ENCODE results near the gene ATG101.

ATG101 gene

DNA sequence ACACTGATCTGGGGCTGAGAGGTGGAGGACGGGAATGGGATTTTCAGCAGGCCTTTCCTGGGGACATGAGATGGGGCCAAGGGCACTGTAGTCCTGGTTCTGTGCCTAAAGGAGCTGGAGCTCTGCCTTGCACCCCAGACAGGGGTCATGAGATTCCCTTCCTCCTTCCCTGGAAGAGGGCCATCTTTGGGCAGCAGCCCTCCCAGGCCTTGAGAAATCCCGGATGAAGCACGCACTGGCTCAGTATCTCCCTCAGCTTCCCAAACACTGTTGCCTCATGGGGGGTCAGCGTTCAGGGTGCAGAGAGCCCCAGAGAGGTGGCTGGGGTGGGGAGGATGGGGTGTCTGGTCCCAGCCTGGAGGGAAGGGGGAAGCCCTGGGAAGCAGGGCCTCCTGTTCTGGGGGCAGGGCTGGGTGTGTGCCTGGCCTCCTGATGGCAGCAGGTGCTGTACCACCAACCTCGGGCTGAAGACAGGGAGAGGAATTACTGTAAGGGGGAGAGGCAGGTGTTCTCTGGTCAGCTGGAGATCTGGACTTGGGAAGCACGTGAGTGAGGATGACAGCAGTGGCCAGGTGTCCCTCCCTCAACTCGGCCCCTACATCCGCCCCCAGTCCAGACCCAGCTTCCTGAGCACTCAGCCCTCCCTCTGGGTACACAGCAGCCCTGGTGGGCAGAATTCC is 26.9 kb upstream of the ATG101 start:
- no peak for DNase-seq

DNA sequence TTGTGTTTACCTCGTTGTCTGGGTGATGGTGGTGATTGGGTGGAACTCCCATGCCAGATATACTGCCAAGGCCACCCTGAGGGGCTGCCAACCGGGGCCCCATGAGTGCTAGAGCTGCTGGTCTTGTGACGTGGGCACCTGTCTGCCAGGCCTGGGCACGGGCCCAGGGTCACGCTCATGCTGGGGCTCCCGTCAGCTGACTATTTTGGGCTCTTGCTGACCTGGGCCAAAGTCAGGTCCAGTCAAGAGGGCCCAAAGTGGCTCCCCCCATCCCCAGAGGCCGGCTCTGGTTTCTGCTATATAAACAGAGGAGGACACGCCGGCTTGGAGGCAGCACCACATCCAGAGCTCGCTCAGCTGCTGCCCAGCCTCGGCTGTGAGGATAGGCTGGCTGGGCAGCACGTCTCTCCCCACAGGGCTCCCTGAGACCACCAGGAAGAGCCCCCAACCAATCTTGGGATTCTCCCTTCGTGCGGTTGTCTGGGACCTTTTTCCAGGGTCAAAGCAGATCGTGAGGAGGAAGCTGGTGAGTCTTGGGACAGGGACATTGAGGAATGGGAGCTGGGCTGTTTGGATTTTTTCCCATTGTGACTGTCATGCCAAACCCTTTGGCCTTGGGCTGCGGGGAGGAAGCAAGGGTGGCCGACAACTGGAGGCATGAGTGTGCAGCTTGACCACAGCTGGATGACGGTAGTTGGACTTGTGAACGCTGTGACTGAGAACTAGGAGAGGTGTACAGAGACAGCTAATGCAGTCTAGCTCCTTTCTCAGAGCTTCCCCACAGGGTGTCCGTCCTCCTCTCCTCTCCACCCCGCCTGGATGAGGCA is 26.2 kb upstream of the ATG101 start:
- no peak for DNase-seq

GRCh38 chr12:52044292-52044983 is 25.3 kb upstream of the ATG101 start:
- no peak for DNase-seq

GRCh38 chr12:52045794-52046199 is 24.0 kb upstream of the ATG101 start:
- peak; percentile 68 for DNase-seq

DNA sequence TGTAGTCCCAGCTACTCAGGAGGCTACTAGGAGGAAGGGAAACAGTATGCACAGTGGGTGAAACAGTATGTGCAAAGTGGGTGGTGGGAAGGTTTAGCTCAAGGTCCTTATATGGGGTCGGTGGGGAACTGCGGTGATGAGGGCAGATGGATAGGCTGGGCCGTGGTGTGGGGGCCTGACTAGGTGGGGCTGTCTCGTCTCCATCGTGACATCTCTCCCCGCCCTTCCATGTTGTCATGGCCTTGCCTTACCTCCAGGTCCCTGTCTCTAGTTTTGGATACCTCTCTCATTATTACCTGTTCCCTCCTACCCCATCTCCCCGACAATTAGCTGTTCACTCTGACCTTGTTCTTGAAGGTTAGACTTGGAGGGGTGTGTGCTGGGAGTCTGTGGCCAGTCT is 22.9 kb upstream of the ATG101 start:
- DNase-seq: no peak

- no peak for DNase-seq
Observed at GRCh38 chr12:52049286-52049685, 20.5 kb upstream of the ATG101 start.

GRCh38 chr12:52049688-52050087 is 20.1 kb upstream of the ATG101 start:
- DNase-seq: no peak

DNA sequence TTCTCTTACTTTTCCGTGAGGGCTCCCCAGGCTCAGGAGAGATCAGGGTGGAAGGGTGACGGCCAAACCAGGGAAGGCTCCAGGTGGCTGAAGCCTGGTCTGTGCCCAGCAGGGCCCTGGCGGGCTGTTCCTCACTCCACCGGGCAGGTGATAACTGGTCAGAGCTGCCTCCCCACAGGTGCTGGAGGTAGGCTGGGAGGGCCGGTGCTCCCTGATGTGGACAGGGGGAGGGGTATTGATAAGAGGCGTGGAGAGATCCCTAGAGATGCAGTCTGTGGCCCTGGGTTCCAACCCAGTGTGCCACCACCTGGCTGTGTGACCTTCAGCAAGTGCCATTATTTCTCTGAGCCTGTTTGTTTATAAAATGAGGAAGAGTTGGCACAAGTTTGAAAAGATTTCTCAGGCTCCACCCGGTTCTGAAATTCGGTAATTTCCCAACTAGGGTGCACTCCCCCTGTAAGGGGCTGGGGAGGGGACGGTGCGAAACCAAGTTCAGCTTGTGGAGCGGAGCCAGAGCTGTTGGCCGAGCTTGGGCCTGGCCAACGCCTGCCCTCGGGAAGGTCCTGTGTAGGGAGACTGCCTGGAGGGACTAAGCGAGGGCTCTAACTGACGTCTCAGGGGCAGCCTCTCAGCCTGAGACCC is 19.5 kb upstream of the ATG101 start:
- no peak for DNase-seq

DNA sequence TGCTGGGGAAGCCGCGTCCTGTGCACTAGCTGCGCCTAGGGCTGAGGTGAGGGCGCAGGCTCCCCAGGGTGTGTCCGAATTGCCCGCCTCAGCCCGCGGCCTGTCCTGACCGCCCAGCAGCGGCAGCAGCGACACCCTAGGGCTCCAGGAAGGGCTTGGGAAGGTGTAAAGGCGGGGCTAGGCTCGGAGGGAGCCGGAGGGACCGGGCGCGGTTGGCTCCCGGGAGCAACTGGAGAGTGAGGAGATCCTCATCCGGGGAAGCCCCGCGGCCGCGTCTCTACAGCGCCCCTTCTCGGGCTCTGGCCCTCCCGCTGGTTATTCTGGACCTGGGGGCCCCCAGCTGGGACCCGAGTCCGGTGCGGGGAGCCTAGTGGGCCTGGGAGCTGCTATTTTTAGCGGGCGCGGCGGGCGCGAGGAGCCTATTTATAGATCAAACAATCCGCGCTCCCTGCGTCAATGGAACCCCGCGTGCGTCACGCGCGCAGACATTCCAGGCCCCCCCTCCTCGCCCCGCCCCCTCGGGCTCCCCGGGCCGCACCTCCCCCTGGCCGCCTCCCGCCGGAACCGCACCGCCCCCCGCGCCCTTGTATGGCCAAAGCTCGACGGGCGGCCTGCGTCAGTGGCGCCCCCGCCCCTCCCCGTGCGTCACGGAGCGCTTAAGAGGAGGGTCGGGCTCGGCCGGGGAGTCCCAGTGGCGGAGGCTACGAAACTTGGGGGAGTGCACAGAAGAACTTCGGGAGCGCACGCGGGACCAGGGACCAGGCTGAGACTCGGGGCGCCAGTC is 18.8 kb upstream of the ATG101 start, which contains the start of gene NR4A1:
Gene NR4A1, plus strand, starts transcription at position 685 of the 784 bp plus-strand sequence. CDS start 2,887 bp downstream, outside the sequence.
- DNase-seq: peak; percentile 90

DNA sequence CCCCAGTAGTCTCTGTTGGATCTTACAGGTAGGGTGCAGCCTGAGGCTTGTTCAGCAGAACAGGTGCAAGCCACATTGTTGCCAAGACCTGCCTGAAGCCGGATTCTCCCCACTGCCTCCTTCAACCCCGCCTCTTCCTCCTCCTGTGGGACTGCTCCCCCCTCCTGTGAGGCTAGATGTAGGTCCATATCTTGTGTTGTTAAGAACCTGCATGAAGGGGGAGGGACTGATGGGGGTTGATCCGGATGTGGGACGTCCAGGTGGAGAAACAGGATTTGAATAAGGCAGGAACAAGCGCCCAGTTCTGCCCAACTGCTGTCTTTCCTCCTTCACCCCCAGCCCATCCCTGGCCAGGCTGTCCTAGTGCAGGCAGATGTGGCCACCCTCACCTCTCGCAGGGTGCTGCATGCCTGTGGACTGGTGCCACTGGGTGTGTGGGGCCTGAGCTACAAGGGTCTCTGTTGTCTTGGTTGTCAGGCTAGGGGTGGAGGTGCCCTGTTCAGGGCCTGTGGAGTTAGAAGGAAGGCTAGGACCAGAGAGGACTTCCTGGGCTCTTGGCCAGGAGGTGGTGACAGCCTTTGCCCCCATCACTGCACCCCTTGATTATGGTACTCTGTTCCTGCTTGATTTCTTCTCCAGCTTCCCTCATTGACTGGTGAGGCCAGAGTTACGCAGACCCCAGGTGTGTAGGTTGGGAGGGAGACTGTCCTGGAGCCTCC is 17.2 kb upstream of the ATG101 start:
- DNase-seq: no peak

GRCh38 chr12:52053536-52054209 is 16.1 kb upstream of the ATG101 start:
- DNase-seq: no peak

DNA sequence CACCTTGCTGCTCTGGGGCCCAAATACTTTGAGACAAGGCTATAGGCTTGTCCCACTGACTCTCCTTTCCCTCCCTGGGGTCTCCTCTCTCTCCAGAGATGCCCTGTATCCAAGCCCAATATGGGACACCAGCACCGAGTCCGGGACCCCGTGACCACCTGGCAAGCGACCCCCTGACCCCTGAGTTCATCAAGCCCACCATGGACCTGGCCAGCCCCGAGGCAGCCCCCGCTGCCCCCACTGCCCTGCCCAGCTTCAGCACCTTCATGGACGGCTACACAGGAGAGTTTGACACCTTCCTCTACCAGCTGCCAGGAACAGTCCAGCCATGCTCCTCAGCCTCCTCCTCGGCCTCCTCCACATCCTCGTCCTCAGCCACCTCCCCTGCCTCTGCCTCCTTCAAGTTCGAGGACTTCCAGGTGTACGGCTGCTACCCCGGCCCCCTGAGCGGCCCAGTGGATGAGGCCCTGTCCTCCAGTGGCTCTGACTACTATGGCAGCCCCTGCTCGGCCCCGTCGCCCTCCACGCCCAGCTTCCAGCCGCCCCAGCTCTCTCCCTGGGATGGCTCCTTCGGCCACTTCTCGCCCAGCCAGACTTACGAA is 15.4 kb upstream of the ATG101 start:
- DNase-seq: no peak

GRCh38 chr12:52054833-52055730 is 14.7 kb upstream of the ATG101 start:
- no peak for DNase-seq

DNA sequence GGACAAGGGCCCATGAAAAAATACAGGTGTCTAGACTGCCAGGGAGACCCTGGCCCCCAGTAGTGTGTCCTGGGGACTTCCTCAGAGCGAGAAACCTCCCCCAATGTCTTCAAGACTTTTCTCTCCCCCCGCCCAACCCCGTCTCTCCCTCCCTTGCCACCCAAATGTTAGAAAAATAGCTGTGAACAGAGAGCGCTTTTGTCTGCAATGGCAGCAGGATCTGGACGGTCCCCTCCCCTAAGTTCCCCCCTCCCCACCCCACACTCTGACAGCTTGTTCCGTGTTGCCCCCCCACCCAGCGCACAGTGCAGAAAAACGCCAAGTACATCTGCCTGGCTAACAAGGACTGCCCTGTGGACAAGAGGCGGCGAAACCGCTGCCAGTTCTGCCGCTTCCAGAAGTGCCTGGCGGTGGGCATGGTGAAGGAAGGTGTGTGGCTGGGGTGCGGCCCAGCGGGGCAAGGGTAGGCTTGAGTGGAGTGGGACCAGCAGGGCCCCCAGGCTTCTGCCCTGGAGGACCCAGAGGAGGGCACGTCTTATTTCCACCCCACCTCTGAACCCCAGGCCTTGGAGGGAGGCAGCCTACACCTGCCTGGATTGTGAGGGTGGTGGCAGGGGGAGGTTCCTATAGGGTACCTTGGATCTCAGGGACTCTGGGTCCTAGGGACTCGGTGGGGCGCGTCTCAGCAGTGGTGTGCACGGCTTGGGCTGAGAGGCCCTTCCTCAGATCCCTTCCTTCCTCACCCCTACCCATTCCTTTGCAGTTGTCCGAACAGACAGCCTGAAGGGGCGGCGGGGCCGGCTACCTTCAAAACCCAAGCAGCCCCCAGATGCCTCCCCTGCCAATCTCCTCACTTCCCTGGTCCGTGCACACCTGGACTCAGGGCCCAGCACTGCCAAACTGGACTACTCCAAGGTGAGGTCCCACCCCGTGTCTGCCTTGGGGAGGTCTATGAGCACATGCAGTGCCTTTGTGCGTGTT is 13.8 kb upstream of the ATG101 start:
- no peak for DNase-seq

GRCh38 chr12:52056801-52057637 is 12.8 kb upstream of the ATG101 start:
- no peak for DNase-seq

DNA sequence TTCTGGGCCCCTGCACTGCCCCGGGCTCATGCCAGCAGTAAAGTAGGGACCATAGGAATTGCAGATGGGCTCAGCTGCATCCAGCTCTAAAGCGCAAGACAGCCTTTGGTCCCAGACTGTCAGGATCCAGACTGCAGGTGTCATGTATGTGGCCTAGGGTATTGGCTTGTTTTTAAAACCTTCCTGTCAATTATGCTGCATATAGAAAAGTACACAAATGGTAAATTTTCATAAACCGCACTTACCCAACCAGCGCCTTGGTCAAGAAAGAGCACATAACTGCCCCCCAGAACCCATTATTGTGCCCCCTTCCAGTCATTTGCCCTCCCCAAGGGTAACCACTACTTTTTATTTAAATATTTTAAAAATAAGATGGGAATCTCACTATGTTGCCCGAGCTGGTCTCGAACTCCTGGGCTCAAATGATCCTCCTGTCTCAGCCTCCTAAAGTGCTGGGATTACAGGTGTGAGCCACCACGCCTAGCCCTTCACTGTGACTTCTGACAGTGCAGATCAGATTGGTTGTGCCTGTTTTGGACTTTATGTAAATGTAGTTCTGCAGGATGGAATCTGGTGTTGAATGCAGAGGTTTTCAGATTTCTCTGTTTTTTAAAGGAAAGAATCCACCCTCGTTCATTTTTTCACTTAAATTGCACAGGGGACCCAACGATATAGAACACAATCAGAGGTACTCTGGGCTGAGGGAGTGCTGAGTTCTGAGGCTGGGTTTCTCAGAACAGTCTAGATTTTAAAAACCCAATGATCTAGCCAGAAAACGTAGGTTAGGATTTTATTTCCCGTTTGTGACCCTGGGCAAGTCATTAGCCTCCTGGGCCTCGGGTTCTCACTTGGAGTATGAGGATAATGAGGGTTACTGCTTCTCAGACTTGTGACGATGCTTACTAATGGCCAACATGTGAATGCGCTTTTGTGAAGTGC is 11.9 kb upstream of the ATG101 start:
- DNase-seq: no peak
